Measurements from ENCODE around the gene SYT7. TPM values are rescaled to one million over a fixed set of nuclear protein-coding genes. Genes with fewer than 3 reads are reported as not detected.

The SYT7 gene
- total and polyA plus RNA-seq, 2 of the 4 experiments (the other 2 are of a cell fraction) = under 0.01 to 0.19 TPM

DNA sequence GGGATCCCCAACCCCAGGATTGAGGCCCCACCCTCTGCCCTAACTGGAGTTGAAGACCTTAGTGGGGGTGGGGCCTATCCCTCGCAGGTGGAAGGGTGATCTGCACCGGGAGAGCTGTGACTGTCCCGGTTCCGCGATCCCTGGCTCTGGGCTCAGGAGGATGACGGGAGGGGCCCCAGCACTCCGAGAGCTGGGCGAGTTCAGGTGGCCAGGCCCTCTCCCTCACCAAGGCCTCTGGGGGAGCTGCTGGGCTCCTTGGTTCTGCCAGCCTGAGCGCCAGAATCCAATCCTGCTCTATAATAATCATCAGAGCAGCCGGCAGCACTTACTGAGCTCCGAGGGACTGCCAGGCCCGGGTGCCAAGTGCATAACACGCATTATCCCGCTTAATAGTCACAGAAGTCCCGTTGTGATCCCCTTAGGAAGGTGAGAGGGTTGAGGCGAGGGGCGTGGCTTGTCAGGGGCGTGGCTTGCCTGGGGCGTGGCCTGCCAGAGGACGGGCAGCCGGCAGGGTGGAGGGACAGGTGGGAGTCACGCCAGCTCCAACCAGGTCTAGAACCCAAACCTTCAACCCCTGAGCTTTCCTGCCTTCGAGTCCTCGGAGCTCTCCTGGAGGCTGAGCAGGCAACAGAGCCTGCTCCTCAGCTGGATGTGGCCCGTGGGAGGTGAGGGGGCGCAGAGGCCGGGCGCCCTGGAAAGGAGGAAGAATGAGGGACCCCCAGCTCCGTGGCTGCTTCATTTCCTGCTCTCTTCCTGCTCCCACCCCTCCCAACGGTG is 7.3 kb upstream of the SYT7 start:
- no peak overlapping the region for H4K5ac ChIP-seq (ENCODE audit: low read depth, low read length)
- no peak for DNase-seq
- H2BK120ac ChIP-seq (ENCODE audit: low read depth, low read length) = no peak overlapping the region
- no peaks in the 10 kb centered on the region for H3K79me1 ChIP-seq (ENCODE audit: low read depth in 1 of 2, low read length in 2 of 2)
- intact Hi-C loops (cut with micrococcal nuclease) = loop anchor here (10.0 kb wide), 1 partner anchor 147 kb away; no protein-coding TSS in a partner anchor
- no peak for TF ChIP-seq NFE2L2 (IDR thresholded peaks at IDR 0.05; ENCODE audit: low read depth, low read length)
- TF ChIP-seq, protein P1, sequence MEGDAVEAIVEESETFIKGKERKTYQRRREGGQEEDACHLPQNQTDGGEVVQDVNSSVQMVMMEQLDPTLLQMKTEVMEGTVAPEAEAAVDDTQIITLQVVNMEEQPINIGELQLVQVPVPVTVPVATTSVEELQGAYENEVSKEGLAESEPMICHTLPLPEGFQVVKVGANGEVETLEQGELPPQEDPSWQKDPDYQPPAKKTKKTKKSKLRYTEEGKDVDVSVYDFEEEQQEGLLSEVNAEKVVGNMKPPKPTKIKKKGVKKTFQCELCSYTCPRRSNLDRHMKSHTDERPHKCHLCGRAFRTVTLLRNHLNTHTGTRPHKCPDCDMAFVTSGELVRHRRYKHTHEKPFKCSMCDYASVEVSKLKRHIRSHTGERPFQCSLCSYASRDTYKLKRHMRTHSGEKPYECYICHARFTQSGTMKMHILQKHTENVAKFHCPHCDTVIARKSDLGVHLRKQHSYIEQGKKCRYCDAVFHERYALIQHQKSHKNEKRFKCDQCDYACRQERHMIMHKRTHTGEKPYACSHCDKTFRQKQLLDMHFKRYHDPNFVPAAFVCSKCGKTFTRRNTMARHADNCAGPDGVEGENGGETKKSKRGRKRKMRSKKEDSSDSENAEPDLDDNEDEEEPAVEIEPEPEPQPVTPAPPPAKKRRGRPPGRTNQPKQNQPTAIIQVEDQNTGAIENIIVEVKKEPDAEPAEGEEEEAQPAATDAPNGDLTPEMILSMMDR (conservative IDR thresholded peaks at IDR 0.05; ENCODE audit: low read depth, low read length) = 0 out of 2 replicates have a peak, but pooled peaks have one; percentile 7
- in situ Hi-C loops (cut with MboI; ENCODE audit: low sequenced_read_pairs) = loop anchor here (5.0 kb wide), 1 partner anchor 39 kb away; no protein-coding TSS in a partner anchor
- ChIA-PET POLR2A (ENCODE audit: unreplicated experiment) (no interaction called here), CTCF (interaction anchor here (0.6 kb wide), 1 partner anchor 64 kb away, joined by 3 read pairs; no protein-coding TSS in a partner anchor)
- no peak overlapping the region for H2AK5ac ChIP-seq (ENCODE audit: low read depth, low read length)
- H2BK20ac ChIP-seq (ENCODE audit: low read depth, low read length) = no peak overlapping the region
- peak; percentile 54 for ATAC-seq (ENCODE audit: low read depth)
- 0 out of 2 replicates have a peak, but pooled peaks cover 7% of the 10 kb centered on the region for H4K20me1 ChIP-seq (ENCODE audit: insufficient read depth, low read length)
- dilution Hi-C loops (cut with HindIII; ENCODE audit: low sequenced_read_pairs, unreplicated experiment) = no loop called here
- no peak overlapping the region; the same call in 1 of the 2 replicates for H3K4me2 ChIP-seq (ENCODE audit: low read depth, low read length)
- H3K27me3 ChIP-seq (ENCODE audit: control insufficient read depth, insufficient read depth, low read length) = peaks cover 71% of the 10 kb centered on the region
- no peak overlapping the region for H2AK9ac ChIP-seq (replicated peaks; ENCODE audit: low read depth, low read length, poor library complexity)
- H2BK5ac ChIP-seq (ENCODE audit: low read depth, low read length, poor library complexity, severe bottlenecking) = no peak overlapping the region
- no peak overlapping the region for H3K18ac ChIP-seq (ENCODE audit: low read depth, low read length)
- H3K14ac ChIP-seq (replicated peaks; ENCODE audit: low read depth, low read length) = no peak overlapping the region
- H4K8ac ChIP-seq (ENCODE audit: low read depth in 2 of 2, low read length in 2 of 2) = no peak overlapping the region
- H3K4me3 ChIP-seq (ENCODE audit: insufficient read depth, low read depth, low read length) = no peak overlapping the region
- no peak overlapping the region for H3K27ac ChIP-seq (ENCODE audit: insufficient read depth, low read length)
- H3K4ac ChIP-seq (ENCODE audit: low read depth, low read length) = no peak overlapping the region
- no peak overlapping the region for H3K9ac ChIP-seq (ENCODE audit: low read depth, low read length)
- H2BK15ac ChIP-seq (ENCODE audit: low read depth, low read length) = no peak overlapping the region
- no peak overlapping the region for H3K56ac ChIP-seq (ENCODE audit: extremely low read depth, insufficient read depth, low read length)
- no peaks in the 10 kb centered on the region for H3K36me3 ChIP-seq (ENCODE audit: control insufficient read depth, insufficient read depth, low read length)
- H2AFZ ChIP-seq (replicated peaks; ENCODE audit: low read length, poor library complexity) = peak overlapping the region; percentile 52
- H3K9me3 ChIP-seq (ENCODE audit: control insufficient read depth, insufficient read depth, low read length) = no peaks in the 10 kb centered on the region
- 20% methylated on average over 3 of the region's 30 CpGs; no CpG with 5 or more reads in 1 of the 2 experiments for WGBS, 2 experiments (ENCODE audit: extremely low coverage in 2 of 2, insufficient read length in 1 of 2)
- no TSS peak for BruUV-seq (replicated peaks)
- H3K23ac ChIP-seq (ENCODE audit: low read depth, low read length) = no peak overlapping the region
- no peak overlapping the region for H4K91ac ChIP-seq (ENCODE audit: insufficient read depth, low read depth, low read length)
- peaks cover 2% of the 10 kb centered on the region; the same call in 1 of the 2 replicates for H3K4me1 ChIP-seq (ENCODE audit: control insufficient read depth, insufficient read depth, low read length)
- H3K9me1 ChIP-seq (ENCODE audit: insufficient read depth, low read length) = no peaks in the 10 kb centered on the region; the same call in 1 of the 2 replicates

Data from IMR-90 (cell line).